Subcutaneous adipose tissue (tissue), 4 donors: ENCODE results near the gene TMEM87B. TPM values are rescaled to one million over a fixed set of nuclear protein-coding genes. Genes with fewer than 3 reads are reported as not detected.

Experiments
- CTCF ChIP-seq: fragments of 450-650 bp; IDR thresholded peaks from one replicate; pipeline ENCODE4 v1.5.1; 2016; ENCODE audit warnings: low read depth, mild to moderate bottlenecking, control low read depth, antibody characterized with exemption, moderate library complexity
- total RNA-seq, 4 donors: library from RNA; depleted of rRNA; stranded (reverse); fragments of >200 nt; gene quantifications; one replicate each; pipeline ENCODE4 v1.1.0, GENCODE V29; 2016

TMEM87B gene
- total RNA-seq, 4 donors from 2014 or later: 13.6 to 27.5 (median 20.6) TPM

GRCh38 chr2:112024896-112025491 is 30.1 kb upstream of the TMEM87B start:
- no peak for TF ChIP-seq CTCF

GRCh38 chr2:112026509-112026908 is 28.6 kb upstream of the TMEM87B start:
- TF ChIP-seq CTCF: no peak

GRCh38 chr2:112027767-112028166 is 27.3 kb upstream of the TMEM87B start:
- TF ChIP-seq CTCF: no peak

- TF ChIP-seq CTCF: no peak
Measured at GRCh38 chr2:112029164-112029563, 25.9 kb upstream of the TMEM87B start.

GRCh38 chr2:112031473-112032223 is 23.4 kb upstream of the TMEM87B start:
- TF ChIP-seq CTCF: no peak

GRCh38 chr2:112032224-112032586 is 22.9 kb upstream of the TMEM87B start:
- no peak for TF ChIP-seq CTCF

GRCh38 chr2:112032689-112033465 is 22.2 kb upstream of the TMEM87B start:
- no peak for TF ChIP-seq CTCF
